Heart left ventricle (tissue), 13 donors: ENCODE data around the gene C1QTNF2.

Experiments used
- CTCF ChIP-seq, 12 donors: fragments of 200-600 bp; sonication (generic) in 4 of 12; IDR thresholded peaks; one replicate each; pipeline versions ENCODE4 v1.5.0 to v1.8.0; 2018 to 2022; ENCODE audit warnings: antibody characterized with exemption in 12 of 12, mild to moderate bottlenecking in 5 of 12
- POLR2A ChIP-seq, 2 donors: fragments of 450-650 bp; IDR thresholded peaks; one replicate each; pipeline ENCODE4 v1.6.1; 2017; ENCODE audit warnings: antibody characterized with exemption in 2 of 2, mild to moderate bottlenecking in 2 of 2, moderate library complexity in 2 of 2
- donor health status: ischemic (EF 13 %, LVEDD 7.1; RV severe dilation, severe dysfunction).
- donor health status: DM: no; HTN: yes; CAD: no.
- donor health status: DM: no; HTN: no; CAD: no.
- donor health status: ischemic (EF 25% LVEDD 6.9; RV normal size, moderate dysfunction).
- donor health status: ischemic (EF 25% LVEDD 5.7; RV mildly dilated, moderate dysfunction).
- donor health status: ischemic (EF 35%, LVEDD 5.7; RV mildly dilated, moderate dysfunction).
- donor health status: nonischemic (EF 11% LVEDD 7.7; RV severe dilation, severe dysfunction).
- donor health status: DM: yes; HTN: yes; CAD: no.
- donor health status: PGD.
- donor health status: ischemic (EF 29% LVEDD 5.4; RV normal size, mild dysfunction).
- donor health status: nonischemic (EF 23%, LVEDD 6.1; RV moderate dilation, normal function).

- TF ChIP-seq CTCF (IDR thresholded peaks at IDR 0.05) = no peak
- TF ChIP-seq POLR2A (IDR thresholded peaks at IDR 0.05) = no peak
These were observed 29.0 kb downstream of the C1QTNF2 start for GRCh38 chr5:160341309-160341870.
